OCI-LY7 (cell line): Measurements from ENCODE around the gene MYL12A. TPM values are rescaled to one million over a fixed set of nuclear protein-coding genes. Genes with fewer than 3 reads are reported as not detected.

Source experiments
- BruUV-seq: library from RNA; stranded (reverse); fragments of 400-500 nt; replicated peaks from 2 replicates; lab custom pipeline; 2021; lab: Mats Ljungman, UMichigan
- CTCF ChIA-PET: fragments of 300-600 bp; sonication (Branson Sonifier 250); formaldehyde crosslinking; loops from one replicate; lab custom pipeline; 2022; ENCODE audit warnings: antibody characterized with exemption; ENCODE audit not compliant: unreplicated experiment; lab: Charles Lee
- POLR2A ChIA-PET: fragments of 300-600 bp; sonication (Branson Sonifier 250); formaldehyde crosslinking; loops from one replicate; lab custom pipeline; 2022; ENCODE audit warnings: antibody characterized with exemption; lab: Charles Lee
- DNase-seq: peaks from one replicate; pipeline ENCODE4 v3.0.0-alpha.2; 2015; ENCODE audit warnings: low spot score
- H2AFZ ChIP-seq: fragments of 200-600 bp; sonication (generic), shearing (Covaris generic); 2 replicates; pipeline ENCODE4 v1.6.1; 2014; ENCODE audit warnings: mild to moderate bottlenecking, antibody characterized with exemption, low read length, moderate library complexity
- H3K27ac ChIP-seq: fragments of 200-600 bp; sonication (generic); 2 replicates; pipeline ENCODE4 v1.5.1; 2014; ENCODE audit warnings: mixed run types, low read depth, mild to moderate bottlenecking, moderate library complexity, low read length, inconsistent platforms; ENCODE audit not compliant: poor library complexity, severe bottlenecking
- H3K36me3 ChIP-seq: fragments of 200-600 bp; sonication (generic); 2 replicates; pipeline ENCODE4 v1.6.1; 2014; ENCODE audit warnings: mild to moderate bottlenecking, antibody characterized with exemption, low read length, moderate library complexity, mixed read lengths; ENCODE audit not compliant: insufficient read depth
- H3K4me1 ChIP-seq: fragments of 200-600 bp; sonication (generic); 2 replicates; pipeline ENCODE4 v1.5.1; 2014; ENCODE audit warnings: mild to moderate bottlenecking, low read length; ENCODE audit not compliant: insufficient read depth, poor library complexity, severe bottlenecking
- H3K4me2 ChIP-seq: fragments of 200-600 bp; sonication (generic); 2 replicates; pipeline ENCODE4 v1.6.1; 2014; ENCODE audit warnings: mild to moderate bottlenecking, low read length
- H3K4me3 ChIP-seq: fragments of 200-600 bp; sonication (generic); 2 replicates; pipeline ENCODE4 v1.5.1; 2014; ENCODE audit warnings: mild to moderate bottlenecking, low read depth, low read length; ENCODE audit not compliant: poor library complexity, severe bottlenecking
- H3K79me2 ChIP-seq: fragments of 200-600 bp; sonication (generic); 2 replicates; pipeline ENCODE4 v1.6.1; 2016; ENCODE audit warnings: low read depth, mild to moderate bottlenecking, low read length, moderate library complexity, mixed read lengths; ENCODE audit not compliant: insufficient read depth
- H3K9me2 ChIP-seq: fragments of 200-600 bp; sonication (generic); 2 replicates; pipeline ENCODE4 v1.6.1; 2016; ENCODE audit warnings: mild to moderate bottlenecking, low read length, mixed read lengths; ENCODE audit not compliant: insufficient read depth
- H3K9me3 ChIP-seq: fragments of 200-600 bp; sonication (generic); 2 replicates; pipeline ENCODE4 v1.6.1; 2014; ENCODE audit warnings: mild to moderate bottlenecking, mixed run types, low read length, mixed read lengths
- H4K20me1 ChIP-seq: fragments of 200-600 bp; sonication (generic); 2 replicates; pipeline ENCODE4 v1.6.1; 2014; ENCODE audit warnings: mild to moderate bottlenecking, antibody characterized with exemption, low read length, moderate library complexity, mixed read lengths; ENCODE audit not compliant: insufficient read depth
- EZH2phosphoT487 ChIP-seq: fragments of 200-600 bp; sonication (generic); IDR thresholded peaks from 2 replicates; pipeline ENCODE4 v1.6.1; 2018; ENCODE audit warnings: low read depth, borderline replicate concordance, mild to moderate bottlenecking, mixed run types, antibody characterized with exemption, low read length, moderate library complexity, mixed read lengths
- intact Hi-C: fragments of 100-400 bp; cut with micrococcal nuclease; formaldehyde crosslinking; loops from one replicate; pipeline ENCODE4 v1.10.0; 2022; ENCODE audit not compliant: unreplicated experiment
- total RNA-seq, 2 experiments: library from RNA; depleted of rRNA in 1 of 2; stranded (reverse); fragments of >200 nt in 1 of 2; shearing (Covaris generic) in 1 of 2; gene quantifications; 2 replicates each; pipeline ENCODE4 v1.2.3, GENCODE V29; 2014 to 2022
- TF ChIP-seq, protein P1 (sequence below): fragments of 200-600 bp; sonication (generic); conservative IDR thresholded peaks from 2 replicates; pipeline ENCODE4 v1.5.1; 2014; ENCODE audit warnings: mild to moderate bottlenecking, antibody characterized with exemption, low read length, moderate library complexity, mixed read lengths

MYL12A gene
- total RNA-seq, 2 experiments from 2014 or later, result 301 to 423 TPM

DNA sequence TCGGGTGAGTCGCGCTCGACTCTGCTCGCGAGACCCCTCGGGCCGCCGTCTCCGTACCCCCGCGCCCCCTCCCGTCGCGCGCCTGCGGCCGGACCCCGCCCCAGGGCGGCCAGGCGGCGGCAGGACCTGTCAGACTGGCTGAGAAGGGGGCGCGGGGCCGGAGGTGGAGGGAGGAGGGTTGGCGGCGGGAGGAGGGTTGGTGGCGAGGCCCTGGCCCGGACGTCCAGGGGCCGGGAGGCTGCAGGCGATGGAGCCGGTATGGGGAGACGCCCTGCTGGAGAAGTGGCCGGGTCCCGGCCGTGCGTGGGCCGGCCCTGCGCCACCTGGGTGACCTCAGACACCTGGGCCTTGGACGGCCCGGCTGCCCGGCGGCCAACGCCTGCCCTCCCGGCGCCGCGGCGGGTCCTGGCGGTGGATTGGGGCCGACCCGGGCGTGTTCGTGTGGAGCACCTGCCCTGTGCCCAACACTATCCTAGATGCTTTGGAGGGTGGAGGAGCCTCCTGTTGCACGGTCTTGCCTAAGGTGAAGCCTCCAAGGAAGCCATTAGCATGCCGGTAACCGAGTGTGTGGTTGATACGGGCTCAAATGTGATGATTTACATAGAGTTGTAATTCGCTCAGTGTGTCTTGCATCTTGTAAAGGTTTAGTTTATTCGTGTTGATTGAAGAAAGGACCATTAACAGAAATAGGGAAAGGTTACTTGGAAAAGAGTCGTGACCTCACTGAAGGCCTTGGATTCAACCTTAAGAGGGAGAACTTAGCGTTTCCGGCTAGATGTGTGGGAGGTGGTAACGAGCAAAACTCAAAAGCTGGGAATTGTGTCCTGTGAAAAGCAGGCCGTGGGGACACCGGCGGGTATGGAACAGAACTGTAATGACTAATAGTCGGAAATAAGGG lies 14.9 kb downstream of the MYL12A start:
- peak; percentile 53 for DNase-seq
- peak overlapping the region; percentile 81 for H3K27ac ChIP-seq
- intact Hi-C loops, result loop anchor here (5.0 kb wide), 1 partner anchor 605 kb away; the partner anchor contains the start of gene SMCHD1
- peak overlapping the region; percentile 93 for H3K4me2 ChIP-seq
- no peak overlapping the region for H2AFZ ChIP-seq
- peaks cover 31% of the 10 kb centered on the region; the same call in 1 of the 2 replicates for H4K20me1 ChIP-seq
- peaks cover 69% of the 10 kb centered on the region for H3K79me2 ChIP-seq
- BruUV-seq, result no TSS peak
- peaks cover 63% of the 10 kb centered on the region for H3K4me1 ChIP-seq
- H3K4me3 ChIP-seq, result peak overlapping the region; percentile 86
- POLR2A ChIA-PET, result interaction anchor here (0.6 to 4.9 kb wide), 9 partner anchors 7 to 399 kb away, joined by 3 to 45 read pairs (median 4); no protein-coding TSS in a partner anchor
- H3K9me3 ChIP-seq, result no peaks in the 10 kb centered on the region
- H3K9me2 ChIP-seq, result no peaks in the 10 kb centered on the region
- CTCF ChIA-PET, result no interaction called here
- no peak for TF ChIP-seq EZH2phosphoT487
- TF ChIP-seq, protein P1, sequence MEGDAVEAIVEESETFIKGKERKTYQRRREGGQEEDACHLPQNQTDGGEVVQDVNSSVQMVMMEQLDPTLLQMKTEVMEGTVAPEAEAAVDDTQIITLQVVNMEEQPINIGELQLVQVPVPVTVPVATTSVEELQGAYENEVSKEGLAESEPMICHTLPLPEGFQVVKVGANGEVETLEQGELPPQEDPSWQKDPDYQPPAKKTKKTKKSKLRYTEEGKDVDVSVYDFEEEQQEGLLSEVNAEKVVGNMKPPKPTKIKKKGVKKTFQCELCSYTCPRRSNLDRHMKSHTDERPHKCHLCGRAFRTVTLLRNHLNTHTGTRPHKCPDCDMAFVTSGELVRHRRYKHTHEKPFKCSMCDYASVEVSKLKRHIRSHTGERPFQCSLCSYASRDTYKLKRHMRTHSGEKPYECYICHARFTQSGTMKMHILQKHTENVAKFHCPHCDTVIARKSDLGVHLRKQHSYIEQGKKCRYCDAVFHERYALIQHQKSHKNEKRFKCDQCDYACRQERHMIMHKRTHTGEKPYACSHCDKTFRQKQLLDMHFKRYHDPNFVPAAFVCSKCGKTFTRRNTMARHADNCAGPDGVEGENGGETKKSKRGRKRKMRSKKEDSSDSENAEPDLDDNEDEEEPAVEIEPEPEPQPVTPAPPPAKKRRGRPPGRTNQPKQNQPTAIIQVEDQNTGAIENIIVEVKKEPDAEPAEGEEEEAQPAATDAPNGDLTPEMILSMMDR, result no peak
- peaks cover 23% of the 10 kb centered on the region for H3K36me3 ChIP-seq

DNA sequence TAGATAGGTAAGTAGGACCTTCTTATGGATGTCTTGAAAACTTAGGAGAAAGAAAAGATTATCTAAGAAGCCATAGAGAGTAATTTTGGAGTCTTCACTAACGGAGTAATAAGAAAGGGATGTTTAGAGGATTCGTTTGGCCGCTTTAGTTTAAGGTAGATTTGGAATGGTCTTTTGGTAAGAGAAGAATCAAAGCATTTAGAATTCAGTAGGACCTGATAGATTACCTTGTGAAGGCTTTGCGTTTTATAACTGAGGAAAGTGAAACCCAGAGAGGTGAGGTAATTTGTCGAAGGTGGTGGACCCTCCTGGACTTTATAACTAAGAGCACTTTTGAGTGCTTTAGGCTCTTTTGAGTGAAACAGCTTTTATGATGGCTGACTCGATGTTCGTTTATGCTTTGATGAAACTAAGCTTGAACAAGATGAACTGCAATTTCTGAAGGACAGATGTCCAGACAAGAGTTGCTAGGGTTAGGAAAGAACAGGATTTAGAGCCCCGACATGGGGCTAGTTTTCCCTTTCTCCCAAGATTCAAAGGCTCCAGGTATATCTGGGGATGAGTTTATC lies 15.6 kb downstream of the MYL12A start:
- H3K79me2 ChIP-seq, result peaks cover 76% of the 10 kb centered on the region
- ChIA-PET POLR2A (interaction anchor here (0.6 to 4.9 kb wide), 11 partner anchors 8 to 401 kb away, joined by 3 to 45 read pairs (median 4); no protein-coding TSS in a partner anchor), CTCF (interaction anchor here (1.1 kb wide), 1 partner anchor 16 kb away, joined by 3 read pairs; no protein-coding TSS in a partner anchor)
- TSS peak; percentile 58 for BruUV-seq
- peak overlapping the region; percentile 81 for H3K27ac ChIP-seq
- DNase-seq, result no peak
- peaks cover 70% of the 10 kb centered on the region for H3K4me1 ChIP-seq
- H3K9me3 ChIP-seq, result no peaks in the 10 kb centered on the region
- peak overlapping the region; percentile 86 for H3K4me3 ChIP-seq
- H3K36me3 ChIP-seq, result peaks cover 15% of the 10 kb centered on the region; the same call in 1 of the 2 replicates
- peaks cover 31% of the 10 kb centered on the region; the same call in 1 of the 2 replicates for H4K20me1 ChIP-seq
- intact Hi-C loops, result loop anchor here (5.0 kb wide), 1 partner anchor 606 kb away; the partner anchor contains the start of gene SMCHD1
- H3K9me2 ChIP-seq, result no peaks in the 10 kb centered on the region
- H3K4me2 ChIP-seq, result peak overlapping the region; percentile 93
- H2AFZ ChIP-seq, result no peak overlapping the region
- TF ChIP-seq, protein P1, result no peak
- no peak for TF ChIP-seq EZH2phosphoT487
